NCI-H128 (cell line): Measurements from ENCODE around the gene SLCO4A1.

Experiments used
- DNase-seq: peaks from one replicate; lab custom pipeline; 2025; ENCODE audit not compliant: unreplicated experiment; lab: John Stamatoyannopoulos, UW

The SLCO4A1 gene, protein sequence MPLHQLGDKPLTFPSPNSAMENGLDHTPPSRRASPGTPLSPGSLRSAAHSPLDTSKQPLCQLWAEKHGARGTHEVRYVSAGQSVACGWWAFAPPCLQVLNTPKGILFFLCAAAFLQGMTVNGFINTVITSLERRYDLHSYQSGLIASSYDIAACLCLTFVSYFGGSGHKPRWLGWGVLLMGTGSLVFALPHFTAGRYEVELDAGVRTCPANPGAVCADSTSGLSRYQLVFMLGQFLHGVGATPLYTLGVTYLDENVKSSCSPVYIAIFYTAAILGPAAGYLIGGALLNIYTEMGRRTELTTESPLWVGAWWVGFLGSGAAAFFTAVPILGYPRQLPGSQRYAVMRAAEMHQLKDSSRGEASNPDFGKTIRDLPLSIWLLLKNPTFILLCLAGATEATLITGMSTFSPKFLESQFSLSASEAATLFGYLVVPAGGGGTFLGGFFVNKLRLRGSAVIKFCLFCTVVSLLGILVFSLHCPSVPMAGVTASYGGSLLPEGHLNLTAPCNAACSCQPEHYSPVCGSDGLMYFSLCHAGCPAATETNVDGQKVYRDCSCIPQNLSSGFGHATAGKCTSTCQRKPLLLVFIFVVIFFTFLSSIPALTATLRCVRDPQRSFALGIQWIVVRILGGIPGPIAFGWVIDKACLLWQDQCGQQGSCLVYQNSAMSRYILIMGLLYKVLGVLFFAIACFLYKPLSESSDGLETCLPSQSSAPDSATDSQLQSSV

DNA sequence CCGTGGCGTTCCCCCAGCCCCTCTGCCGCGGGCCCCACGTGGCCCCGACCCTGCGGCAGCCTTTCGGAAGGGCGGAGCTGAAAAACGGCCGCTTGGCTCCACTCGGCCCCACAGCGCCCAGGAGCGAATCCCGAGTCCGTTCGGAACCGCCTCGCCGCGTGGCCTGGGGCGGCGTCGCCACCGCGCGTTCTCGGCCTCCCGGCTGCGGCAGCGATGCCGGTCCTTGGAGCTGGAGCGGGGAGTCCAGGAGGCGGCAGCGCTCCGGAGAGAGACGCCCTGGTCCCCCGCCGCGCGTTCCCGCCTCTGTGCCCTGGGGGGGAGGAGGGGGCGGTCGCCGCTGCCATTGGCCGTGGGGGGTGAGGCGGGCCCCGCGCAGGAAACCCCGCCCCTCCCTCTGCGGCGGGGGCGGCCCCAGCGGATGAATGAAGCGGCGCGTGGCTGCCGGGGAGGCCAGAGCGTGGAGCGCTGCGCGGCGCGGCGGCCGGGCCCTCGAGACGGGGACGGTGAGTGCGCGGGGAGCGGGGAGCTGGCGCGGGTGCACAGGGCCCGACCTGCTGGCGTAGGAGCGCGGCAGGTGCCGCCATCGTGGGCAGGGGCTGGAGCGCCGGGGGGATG is at the start of gene SLCO4A1:
TSS of gene SLCO4A1 (plus strand) at position 453 of the 615 bp plus-strand sequence. CDS start 13,952 bp downstream, outside the sequence.
- peak; percentile 40 for DNase-seq

DNA sequence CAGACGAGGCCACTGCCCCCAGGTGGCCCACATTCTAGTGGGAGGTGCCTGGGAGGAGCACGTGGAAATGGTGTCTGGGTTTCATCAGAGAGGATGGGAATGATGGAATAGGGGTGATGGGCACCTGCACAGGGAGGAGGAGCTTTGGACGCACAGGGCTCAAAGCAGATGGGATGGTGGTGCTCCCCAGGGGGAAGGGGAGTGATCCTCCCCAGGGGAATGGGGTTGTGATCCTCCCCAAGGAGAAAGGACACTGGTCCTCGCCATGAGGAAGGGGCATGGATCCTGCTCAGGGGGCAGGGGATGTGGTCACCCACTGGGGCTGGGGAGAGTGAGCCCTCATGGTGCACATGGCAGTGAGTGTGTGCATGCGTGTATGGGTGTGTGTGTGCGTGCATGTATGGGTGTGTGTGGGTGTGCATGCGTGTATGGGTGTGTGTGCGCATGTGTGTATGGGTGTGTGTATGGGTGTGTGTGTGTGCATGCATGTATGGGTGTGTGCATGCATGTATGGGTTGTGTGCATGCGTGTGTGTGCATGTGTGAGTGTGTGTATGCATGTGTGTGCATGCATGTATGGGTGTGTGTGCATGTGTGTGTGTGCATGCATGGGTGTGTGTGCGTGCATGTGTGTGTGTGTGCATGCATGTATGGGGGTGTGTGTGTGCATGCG is 49.7 kb upstream of the SLCO4A1 start:
- DNase-seq = no peak

DNA sequence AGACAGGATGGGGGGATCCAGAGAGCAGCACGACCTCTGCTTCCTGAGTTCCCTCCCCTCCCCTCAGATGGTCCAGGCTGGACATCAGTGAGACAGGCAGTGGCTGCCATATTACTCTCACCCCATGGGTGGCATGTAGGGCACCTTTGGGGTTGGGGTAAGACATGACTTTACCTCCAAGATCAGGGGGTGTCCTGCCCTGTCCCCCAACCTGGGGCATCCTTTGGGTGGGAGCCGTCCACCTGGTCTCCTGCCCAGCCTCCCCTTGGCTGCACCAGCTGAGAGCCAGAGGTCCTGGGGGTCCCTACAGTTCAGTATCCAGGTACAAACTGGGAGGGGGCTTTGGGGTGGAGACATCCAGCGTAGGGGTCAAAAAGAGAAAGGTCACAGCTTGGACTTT is 48.7 kb upstream of the SLCO4A1 start:
- DNase-seq = no peak

DNA sequence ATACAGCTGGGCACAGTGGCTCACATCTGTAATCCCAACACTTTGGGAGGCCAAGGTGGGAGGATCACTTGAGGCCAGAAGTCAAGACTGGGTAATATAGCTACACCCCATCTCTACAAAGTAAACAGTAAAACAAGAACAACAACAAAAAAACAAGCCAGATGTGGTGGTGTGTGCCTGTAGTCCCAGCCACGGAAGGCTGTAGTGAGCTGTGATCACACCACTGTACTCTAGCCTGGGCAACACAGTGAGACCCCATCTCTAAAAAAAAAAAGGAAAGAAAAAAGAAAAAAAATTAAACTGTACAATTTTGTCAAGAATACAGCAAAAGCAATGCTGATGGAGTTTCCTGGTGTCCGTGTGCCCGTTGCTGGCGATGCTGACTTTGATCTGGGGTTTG is 47.2 kb upstream of the SLCO4A1 start:
- DNase-seq = no peak

DNA sequence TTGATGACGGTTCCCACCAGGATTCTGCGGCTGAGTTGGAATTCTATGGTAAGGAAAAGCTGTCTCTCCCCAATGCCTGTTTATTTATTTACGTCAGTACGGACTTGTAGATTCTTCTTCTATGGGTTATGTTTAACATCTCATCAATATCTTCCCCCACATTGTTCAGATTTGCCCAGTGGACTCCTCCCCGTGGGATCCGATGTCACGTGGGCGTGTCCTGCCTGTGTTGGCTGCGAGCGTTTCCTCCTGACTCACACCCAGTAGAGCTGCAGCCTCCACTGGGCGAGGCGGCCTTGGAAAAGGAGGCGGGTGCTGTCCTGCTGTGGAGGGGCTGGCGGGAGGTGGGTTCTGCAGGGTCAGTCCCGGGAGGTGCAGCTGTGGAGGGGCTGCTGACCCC is 46.8 kb upstream of the SLCO4A1 start:
- no peak for DNase-seq

DNA sequence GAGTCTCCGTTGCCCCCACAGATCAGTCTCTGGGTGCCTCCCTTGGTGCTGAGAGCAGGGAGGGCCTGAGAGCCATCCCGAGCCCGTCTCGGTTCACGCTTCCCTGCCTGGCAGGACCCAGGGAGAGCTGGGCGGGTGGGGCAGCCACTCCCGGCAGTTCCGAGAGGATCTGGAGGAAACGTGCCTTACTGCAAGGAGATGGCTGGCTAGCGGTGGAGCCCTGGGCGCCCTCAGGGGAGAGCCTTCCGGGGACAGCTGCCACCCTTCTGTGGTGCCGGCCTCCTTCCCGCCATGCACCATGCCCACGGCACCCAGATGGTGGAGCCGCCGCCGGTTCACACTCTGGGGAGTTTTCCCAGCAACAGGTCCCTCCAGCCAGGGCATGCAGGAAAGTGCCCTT is 45.8 kb upstream of the SLCO4A1 start:
- no peak for DNase-seq

DNA sequence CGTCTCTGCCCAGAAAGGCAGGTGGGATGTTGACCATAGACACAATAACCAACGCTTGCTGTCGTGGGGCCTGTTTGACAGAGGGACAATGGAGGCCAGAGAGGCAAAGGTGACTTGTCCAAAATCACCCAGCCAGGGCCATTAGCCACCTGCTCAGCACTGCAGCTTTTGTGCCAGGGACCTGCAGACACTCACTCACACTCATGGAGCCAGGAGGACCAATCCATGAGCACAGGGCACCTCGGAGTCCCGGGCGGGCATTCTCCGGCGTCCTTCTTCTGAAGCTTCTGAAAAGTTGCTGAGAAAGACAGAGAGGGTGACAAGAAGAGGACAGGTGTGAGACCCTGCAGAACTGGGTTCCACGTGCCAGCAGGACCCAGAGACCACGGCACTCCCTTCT is 45.4 kb upstream of the SLCO4A1 start:
- DNase-seq = no peak

DNA sequence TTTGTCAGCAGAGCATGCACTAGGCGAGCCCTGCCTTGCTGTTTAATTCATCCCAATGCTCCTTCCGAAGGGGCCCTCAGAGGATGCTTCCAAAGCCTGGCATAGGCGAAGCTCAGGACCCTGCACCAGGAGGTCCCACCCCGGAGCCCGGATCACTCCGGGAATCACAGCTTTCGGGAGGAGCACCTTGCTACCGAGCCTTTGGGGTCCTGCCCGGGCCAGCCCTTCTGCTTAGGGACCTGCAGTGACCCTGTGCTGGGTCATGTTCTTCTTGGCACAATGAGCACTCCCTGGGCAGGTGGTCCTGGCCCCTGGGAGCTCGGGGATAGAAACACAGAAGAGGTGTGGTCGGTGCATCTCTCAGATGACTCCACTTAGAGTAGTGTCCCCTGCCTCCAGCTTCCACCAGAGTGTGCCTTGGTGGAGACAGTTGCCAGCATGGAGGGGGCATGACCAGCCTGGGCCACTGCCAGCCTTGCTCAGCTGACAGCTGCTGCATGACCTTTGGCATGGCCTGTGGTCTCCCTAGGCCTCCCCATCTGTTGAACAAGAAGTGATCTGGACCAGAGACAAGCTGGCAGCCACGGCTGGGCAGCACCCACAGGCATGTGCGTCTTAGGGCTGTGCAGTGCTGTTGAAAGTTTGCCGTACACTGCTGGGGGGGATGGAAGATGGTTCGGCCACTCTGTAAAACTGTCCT is 44.7 kb upstream of the SLCO4A1 start:
- no peak for DNase-seq

DNA sequence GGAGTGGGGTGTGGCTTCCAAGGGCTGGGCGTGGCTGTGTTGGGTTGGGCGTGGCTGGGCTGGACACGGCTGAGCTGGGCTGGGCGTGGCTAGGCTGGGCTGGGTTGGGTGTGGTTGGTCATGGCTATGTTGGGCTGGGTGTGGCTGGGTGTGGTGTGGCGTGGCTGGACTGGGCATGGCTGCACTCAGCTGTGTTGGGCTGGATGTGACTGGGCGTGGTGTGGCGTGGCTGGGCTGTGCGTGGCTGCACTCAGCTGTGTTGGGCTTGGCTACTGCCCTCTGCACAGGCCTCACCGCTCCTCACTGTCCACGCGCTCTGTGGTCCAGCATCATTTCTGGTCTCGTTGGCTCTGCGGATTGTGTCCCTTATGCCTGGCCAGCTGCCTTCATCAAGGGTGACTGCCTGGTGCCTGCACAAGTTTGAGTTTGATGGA is 43.5 kb upstream of the SLCO4A1 start:
- no peak for DNase-seq

DNA sequence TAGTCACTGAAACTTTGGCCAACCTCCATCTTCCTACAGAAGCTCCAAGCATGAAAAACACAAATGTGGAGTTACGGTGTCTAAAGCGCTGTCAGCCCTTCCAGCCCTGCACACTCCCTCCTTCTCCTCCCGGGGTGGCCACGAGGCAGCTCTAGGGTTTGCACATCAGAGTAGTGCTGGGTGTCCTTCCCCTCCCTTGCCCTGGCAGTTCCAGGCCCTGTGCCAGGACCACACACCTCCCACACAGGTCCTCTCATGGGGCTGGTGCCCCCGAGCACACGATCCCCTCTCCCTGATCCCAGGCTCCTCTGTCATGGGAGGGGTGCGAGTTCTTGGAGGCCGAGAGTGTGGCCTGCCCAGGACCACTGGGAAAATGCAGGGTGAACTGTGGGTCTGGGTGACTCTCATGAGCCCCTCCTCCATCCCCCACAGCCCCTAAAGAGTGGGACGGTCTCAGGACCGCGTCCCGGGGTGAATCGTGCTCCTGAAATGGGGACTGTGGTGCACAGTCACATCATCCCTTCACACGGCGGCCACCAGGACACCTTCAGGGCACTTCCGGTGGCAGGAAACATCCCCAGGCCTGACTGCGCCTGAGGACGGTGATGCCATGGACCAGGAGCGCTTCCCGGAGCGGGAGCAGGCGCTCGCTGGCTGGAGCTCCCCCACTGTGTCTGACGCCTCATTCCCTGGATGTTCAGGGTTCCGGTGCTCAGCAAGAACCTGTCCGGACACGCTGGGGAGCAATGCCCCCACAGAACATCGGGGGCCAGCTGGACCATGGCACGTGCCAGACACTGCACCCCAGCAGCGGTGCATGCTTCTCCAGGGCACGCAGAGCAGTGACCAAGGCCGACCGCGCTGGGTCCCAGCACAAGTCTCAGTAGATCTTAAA is 42.8 kb upstream of the SLCO4A1 start:
- DNase-seq = no peak

DNA sequence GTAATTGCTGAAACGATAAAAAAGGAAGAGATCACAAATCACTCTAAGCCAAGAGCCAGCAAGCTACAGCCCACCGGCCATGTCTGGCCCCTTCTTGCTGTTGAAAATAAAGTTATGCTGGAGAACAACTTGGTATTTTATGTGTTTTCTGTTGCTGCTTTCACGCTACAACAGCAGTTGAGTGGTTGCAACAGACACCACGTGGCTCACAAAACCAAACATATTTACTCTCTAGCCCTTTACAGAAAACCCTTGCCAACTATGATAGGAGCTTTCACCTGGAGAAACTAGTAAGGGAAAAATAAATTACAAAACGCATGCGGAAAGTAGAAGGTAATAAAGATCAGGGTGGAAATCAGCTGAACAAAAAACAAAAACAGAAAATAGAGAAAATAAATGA is 41.1 kb upstream of the SLCO4A1 start:
- DNase-seq = no peak

DNA sequence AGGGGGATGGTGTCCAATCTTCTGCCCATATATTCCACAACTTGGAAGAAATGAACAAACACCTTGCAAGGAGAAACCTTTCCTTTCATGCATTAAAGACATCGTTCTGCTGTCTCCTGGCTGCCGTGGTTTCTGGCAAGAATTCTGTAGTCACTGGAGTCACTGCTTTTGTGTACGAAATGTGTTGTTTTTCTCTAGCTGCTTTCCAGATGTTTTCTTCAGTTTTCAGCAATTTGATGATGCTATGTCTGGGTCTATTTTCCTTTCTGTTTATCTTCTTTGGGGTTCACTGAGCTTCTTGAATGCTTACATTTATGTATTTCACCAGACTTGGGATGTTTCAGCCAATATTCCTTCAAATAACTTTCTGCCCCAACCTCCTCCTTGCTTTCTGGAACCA is 40.6 kb upstream of the SLCO4A1 start:
- no peak for DNase-seq

DNA sequence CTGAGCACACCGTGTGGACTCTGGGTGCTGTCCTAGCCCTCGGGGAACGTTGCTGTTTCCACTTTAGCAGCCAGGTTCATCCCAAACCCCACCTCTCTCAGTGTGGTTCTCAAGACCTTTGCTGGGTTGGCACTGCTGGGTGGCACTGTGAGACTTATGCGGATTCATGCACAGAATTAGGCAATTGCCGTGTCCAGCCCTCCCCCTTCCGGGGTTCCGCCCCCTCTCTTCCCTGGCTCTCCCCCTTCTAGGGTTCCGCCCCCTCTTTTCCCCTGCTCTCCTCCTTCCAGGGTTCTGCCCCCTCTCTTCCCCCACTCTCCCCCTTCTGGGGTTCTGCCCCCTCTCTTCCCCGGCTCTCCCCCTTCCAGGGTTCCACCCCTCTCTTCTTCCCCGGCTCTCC is 39.8 kb upstream of the SLCO4A1 start:
- no peak for DNase-seq

DNA sequence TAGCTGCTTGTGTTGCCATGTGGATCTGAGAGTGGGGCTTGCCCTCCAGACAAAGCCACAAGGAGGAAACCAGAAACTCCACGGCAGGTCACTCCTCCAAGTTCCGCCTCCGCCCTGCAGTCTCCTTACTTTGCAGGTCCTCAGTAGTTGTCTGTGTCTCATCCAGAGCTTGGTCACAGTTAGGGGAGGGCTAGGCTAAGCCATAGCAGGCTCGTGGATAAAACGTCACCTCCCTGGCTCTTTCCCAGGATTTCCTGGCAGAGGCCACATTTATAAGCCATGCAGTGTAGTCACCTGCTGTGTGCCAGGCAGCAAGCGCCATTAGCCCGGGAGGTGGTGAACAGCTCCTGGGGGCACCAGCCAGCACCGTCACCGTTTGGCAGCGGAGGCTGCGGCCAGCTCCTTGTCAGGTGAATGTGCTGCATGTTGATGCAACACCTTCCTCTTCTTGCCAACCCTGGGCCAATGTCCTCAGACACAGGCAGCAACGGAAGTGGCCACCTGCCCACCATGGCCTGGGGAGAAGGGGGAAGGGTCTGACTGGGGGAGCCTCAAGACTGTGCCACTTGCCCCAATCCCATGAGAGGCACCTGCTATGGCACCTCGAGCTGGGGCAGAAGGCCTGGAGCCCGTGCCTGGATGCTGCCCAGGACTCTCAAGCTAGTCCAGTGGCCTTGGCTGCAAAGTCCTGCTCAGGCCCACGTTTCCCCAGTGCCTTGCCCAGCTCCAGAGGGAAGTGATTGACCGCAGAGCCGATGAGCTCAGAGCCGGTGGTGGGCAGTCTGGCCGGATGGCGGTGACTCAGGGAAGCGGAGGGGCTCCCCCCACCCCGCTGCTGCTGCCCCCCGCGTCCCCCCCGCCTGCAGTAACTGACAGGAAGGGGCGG is 39.0 kb upstream of the SLCO4A1 start:
- DNase-seq = peak; percentile 18

DNA sequence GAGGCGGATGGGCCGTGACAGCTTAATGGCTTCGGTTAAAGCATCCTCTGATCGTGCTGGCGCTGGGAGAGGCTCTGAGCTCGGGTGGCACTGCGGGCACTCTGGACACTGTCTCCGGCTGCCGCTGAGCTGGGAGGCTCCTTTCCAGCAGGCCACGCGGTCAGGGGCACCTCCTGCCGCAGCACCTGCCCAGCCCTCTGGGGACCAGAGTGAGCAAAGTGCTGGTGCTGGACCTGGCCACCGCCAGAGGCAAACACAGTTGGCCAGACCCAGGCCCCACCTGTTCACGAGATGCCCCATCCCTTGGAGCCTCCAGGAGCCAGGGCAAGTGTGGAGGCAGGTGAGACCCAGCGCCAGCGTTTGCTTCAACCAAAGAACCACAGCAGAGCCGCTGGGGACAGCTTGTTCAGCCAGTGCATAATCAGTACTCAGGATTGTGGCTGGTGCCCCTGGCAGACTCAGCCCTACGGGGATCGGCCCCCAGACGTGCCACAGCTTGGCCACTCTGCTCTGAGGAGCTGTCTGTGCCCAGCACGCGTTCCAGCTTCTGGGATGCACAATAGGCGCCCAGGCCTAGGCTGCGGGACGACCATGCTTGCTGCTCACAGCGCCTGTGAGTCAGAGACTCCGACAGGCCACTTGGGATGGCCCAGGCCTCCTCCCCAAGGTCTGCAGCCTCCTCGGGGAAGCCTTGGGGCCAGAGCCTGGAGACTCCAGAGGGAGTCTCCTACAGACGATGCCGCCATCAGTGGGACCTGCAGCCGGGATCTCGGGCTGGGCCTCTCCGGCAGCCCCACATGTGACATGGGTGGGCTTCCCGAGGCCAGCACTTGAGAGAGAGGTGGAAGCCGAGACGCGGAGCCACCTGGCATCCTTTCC is 38.2 kb upstream of the SLCO4A1 start:
- no peak for DNase-seq

DNA sequence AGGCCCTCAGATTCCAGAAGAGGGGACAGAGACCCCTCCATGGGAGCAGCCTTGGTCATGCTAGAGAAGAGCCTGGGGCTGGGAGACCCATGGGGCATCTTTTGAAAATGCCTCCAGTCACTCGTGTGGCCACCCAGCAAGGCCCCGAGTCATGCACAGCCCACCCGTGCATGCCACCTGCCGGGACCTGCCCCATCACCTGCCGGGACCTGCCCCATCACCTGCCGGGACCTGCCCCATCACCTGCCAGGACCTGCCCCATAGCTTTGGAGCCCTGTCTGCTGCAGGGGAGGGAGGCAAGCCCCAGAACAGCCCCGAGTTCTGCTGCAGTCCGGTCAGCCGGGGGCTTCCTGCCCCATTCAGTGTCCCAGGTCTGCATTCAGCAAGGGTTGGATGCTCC is 37.5 kb upstream of the SLCO4A1 start:
- no peak for DNase-seq

DNA sequence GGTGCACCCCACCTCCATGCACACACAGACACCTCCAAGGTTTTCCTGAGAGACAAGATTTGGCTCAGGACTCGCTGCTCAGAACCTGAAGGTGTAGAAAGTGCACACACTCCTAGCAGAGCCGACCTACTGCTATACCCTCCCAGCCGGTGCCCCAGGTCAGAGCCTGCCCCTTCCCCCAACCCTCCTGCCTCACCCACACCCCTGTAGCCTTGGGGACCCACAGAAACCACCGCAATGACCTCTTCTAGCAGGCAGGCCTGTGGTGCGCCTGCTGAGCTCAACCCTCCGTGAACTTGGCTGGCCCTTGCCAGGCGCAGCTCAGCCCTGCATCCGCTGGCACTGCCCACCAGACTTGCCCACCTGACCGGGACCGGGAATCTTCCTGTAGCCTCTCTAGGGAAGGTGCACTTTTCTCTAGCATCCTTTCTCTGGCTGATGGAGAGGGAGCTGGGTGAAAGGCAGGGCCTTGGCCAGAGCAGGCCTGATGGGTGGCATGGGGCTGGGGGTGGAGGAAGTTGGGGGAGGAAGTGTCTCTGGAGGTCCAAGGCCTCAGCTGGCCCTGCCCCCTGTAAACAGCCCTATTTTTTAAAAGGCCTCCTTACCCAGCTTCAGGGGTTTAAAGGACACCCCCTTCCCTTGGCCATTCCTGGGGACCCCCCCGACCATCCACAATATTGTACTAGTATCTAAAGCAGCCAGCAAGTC is 36.9 kb upstream of the SLCO4A1 start:
- DNase-seq = no peak
